Endothelial cell of umbilical vein (primary cell): ENCODE data around the gene CRTC2. TPM values are rescaled to one million over a fixed set of nuclear protein-coding genes. Genes with fewer than 3 reads are reported as not detected.

Source experiments
- BruUV-seq: library from RNA; stranded (reverse); fragments of 400-500 nt; replicated peaks from 2 replicates; lab custom pipeline; 2021; lab: Mats Ljungman, UMichigan
- CTCF ChIA-PET: fragments of 300-600, 350-600 bp; sonication (Branson Sonifier 250); formaldehyde crosslinking; loops from one replicate; lab custom pipeline; 2021; ENCODE audit warnings: antibody characterized with exemption, inconsistent platforms; lab: Charles Lee
- POLR2A ChIA-PET: fragments of 300-600, 350-600 bp; sonication (Branson Sonifier 250); formaldehyde crosslinking; loops from one replicate; lab custom pipeline; 2021; ENCODE audit warnings: antibody characterized with exemption, inconsistent platforms; lab: Charles Lee
- DNase-seq: peaks from one replicate; pipeline ENCODE4 v3.0.0-alpha.2; 2011; ENCODE audit warnings: low read depth, low spot score
- FAIRE-seq: peaks from 2 replicates; lab custom pipeline; 2011; peaks lifted over from hg19 to GRCh38; lab: Jason Lieb, UNC
- H2AFZ ChIP-seq: 2 replicates; pipeline ENCODE4 v1.6.0; 2012; ENCODE audit warnings: low read depth, low read length, control low read depth, inconsistent platforms
- H3K27ac ChIP-seq: 2 replicates; pipeline ENCODE4 v1.5.1; 2011; ENCODE audit warnings: low read depth, mild to moderate bottlenecking, control low read depth, low read length, moderate library complexity; ENCODE audit not compliant: insufficient read depth
- H3K27me3 ChIP-seq, 2 experiments: 2 replicates each; pipeline versions ENCODE4 v1.6.0 to v1.6.1; 2011; ENCODE audit warnings: low read length in 2 of 2, mixed read lengths in 1 of 2; ENCODE audit not compliant: control insufficient read depth in 2 of 2, insufficient read depth in 2 of 2
- H3K36me3 ChIP-seq, 2 experiments: 2 replicates in 1 of 2; 3 replicates in 1 of 2; pipeline ENCODE4 v1.5.1; 2011; ENCODE audit warnings: low read length in 2 of 2, mild to moderate bottlenecking in 1 of 2, moderate library complexity in 1 of 2; ENCODE audit not compliant: control insufficient read depth in 2 of 2, insufficient read depth in 2 of 2; ENCODE audit errors: extremely low read depth in 1 of 2
- H3K4me1 ChIP-seq: 3 replicates; pipeline ENCODE4 v1.5.1; 2011; ENCODE audit warnings: mild to moderate bottlenecking, low read length; ENCODE audit not compliant: control insufficient read depth, insufficient read depth; ENCODE audit errors: extremely low read depth
- H3K4me2 ChIP-seq: 2 replicates; pipeline ENCODE4 v1.6.1; 2011; ENCODE audit warnings: low read length, control low read depth, mixed read lengths; ENCODE audit not compliant: insufficient read depth
- H3K4me3 ChIP-seq, 3 experiments: fragments of 200-600 bp in 1 of 3; sonication (generic), shearing (Covaris generic) in 1 of 3; replicated peaks in 1 of 3; 2 replicates each; pipeline ENCODE4 v1.5.1; 2011 to 2016; ENCODE audit warnings: control low read depth in 3 of 3, low read length in 3 of 3, mild to moderate bottlenecking in 2 of 3, inconsistent platforms in 1 of 3, low read depth in 1 of 3, moderate library complexity in 1 of 3; ENCODE audit not compliant: insufficient read depth in 1 of 3
- H3K79me2 ChIP-seq: 2 replicates; pipeline ENCODE4 v1.6.0; 2012; ENCODE audit warnings: low read length, inconsistent platforms; ENCODE audit not compliant: control insufficient read depth, insufficient read depth
- H3K9ac ChIP-seq: replicated peaks from 2 replicates; pipeline ENCODE3; 2011; ENCODE audit warnings: low read length, control low read depth; ENCODE audit not compliant: insufficient read depth; ENCODE audit errors: extremely low read depth
- H3K9me1 ChIP-seq: replicated peaks from 3 replicates; pipeline ENCODE4 v1.6.0; 2011; ENCODE audit warnings: mild to moderate bottlenecking, low read length; ENCODE audit not compliant: control insufficient read depth, insufficient read depth; ENCODE audit errors: extremely low read depth
- H3K9me3 ChIP-seq: replicated peaks from 2 replicates; pipeline ENCODE4 v1.5.1; 2012; ENCODE audit warnings: low read length, inconsistent platforms; ENCODE audit not compliant: control insufficient read depth, insufficient read depth
- H4K20me1 ChIP-seq: replicated peaks from 2 replicates; pipeline ENCODE3; 2011; ENCODE audit warnings: mild to moderate bottlenecking, low read length; ENCODE audit not compliant: control insufficient read depth, insufficient read depth; ENCODE audit errors: extremely low read depth
- EZH2 ChIP-seq: IDR thresholded peaks from 2 replicates; pipeline ENCODE4 v1.6.1; 2012; ENCODE audit warnings: borderline replicate concordance, low read depth, mild to moderate bottlenecking, moderate library complexity, low read length, inconsistent platforms; ENCODE audit not compliant: severe bottlenecking
- GATA2 ChIP-seq: IDR thresholded peaks from 2 replicates; pipeline ENCODE4 v1.7.0; 2011; ENCODE audit warnings: low read depth, mild to moderate bottlenecking, moderate library complexity, mixed read lengths, low read length; ENCODE audit not compliant: insufficient read length, insufficient read depth
- JUN ChIP-seq: IDR thresholded peaks from 2 replicates; pipeline ENCODE4 v1.6.1; 2011; ENCODE audit warnings: borderline replicate concordance, low read depth; ENCODE audit not compliant: insufficient read length, insufficient read depth
- MYC ChIP-seq: IDR thresholded peaks from one replicate; pipeline ENCODE4 v1.6.1; 2011; ENCODE audit warnings: mild to moderate bottlenecking, low read depth, low read length
- POLR2A ChIP-seq: IDR thresholded peaks from 2 replicates; pipeline ENCODE4 v1.6.1; 2012; ENCODE audit warnings: low read depth, mild to moderate bottlenecking, control low read depth, low read length
- POLR2AphosphoS5 ChIP-seq: IDR thresholded peaks from 2 replicates; pipeline ENCODE4 v1.6.1; 2012; ENCODE audit warnings: low read depth, mild to moderate bottlenecking, control low read depth, low read length, moderate library complexity; ENCODE audit not compliant: insufficient read depth
- dilution Hi-C: fragments of 300-500 bp; cut with MboI; formaldehyde crosslinking; loops from one replicate; pipeline ENCODE4 v1.15.0; 2019; ENCODE audit warnings: low sequenced_read_pairs; ENCODE audit not compliant: extremely low pct_ligation_motif_present
- intact Hi-C: fragments of 100-400 bp; cut with micrococcal nuclease; formaldehyde crosslinking; loops from one replicate; pipeline ENCODE4 v1.10.0; 2022
- polyA plus RNA-seq, 4 experiments: library from polyadenylated mRNA; depleted of rRNA in 3 of 4; stranded (reverse) in 3 of 4; unstranded in 1 of 4; fragments of >200 nt; gene quantifications; 2 replicates each; pipeline versions ENCODE4 v1.2.1 to v1.2.3, GENCODE V29; 2011 to 2012; ENCODE audit warnings: missing spikeins in 1 of 4
- total RNA-seq: library from RNA; stranded (reverse); gene quantifications from 2 replicates; pipeline ENCODE4 v1.2.3, GENCODE V29; 2021
- TF ChIP-seq, protein P1 (sequence below), 2 donors: IDR thresholded peaks; 1 replicate in 1 of 2; 2 replicates in 1 of 2; pipeline ENCODE4 v1.5.1; 2011; ENCODE audit warnings: low read length in 2 of 2, mild to moderate bottlenecking in 2 of 2, moderate library complexity in 2 of 2, control low read depth in 1 of 2, inconsistent platforms in 1 of 2, low read depth in 1 of 2; ENCODE audit not compliant: insufficient read depth in 1 of 2; ENCODE audit errors: extremely low read depth in 1 of 2
- TF ChIP-seq, protein P2 (sequence below): IDR thresholded peaks from 2 replicates; pipeline ENCODE4 v1.6.1; 2011; ENCODE audit not compliant: insufficient read depth, insufficient read length

CRTC2 gene
- total and polyA plus RNA-seq, 2 donors (not counting 3 experiments of a cell fraction or from before 2014, with no cell fraction given) = 40.2 to 42.2 TPM

DNA sequence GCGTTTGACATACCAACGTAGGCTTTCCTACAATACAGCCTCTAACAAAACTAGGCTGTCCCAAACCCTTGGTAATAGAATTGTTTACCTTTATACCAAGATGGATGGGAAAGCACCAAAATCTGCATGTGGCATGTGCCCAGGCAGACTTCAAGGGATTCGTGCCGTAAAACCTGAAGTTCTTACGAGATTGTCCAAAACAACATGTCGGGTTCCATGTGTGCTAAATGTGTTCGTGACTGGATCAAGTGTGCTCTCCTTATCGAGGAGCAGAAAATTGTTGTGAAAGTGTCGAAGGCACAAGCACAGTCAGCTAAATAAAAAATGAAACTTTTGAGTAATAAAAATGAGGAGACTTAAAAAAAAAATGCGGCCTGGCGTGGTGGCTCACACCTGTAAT lies 37.2 kb upstream of the CRTC2 start:
- peaks cover 9 to 10% of the 10 kb centered on the region in 2 experiments for H3K36me3 ChIP-seq
- dilution Hi-C loops = no loop called here

DNA sequence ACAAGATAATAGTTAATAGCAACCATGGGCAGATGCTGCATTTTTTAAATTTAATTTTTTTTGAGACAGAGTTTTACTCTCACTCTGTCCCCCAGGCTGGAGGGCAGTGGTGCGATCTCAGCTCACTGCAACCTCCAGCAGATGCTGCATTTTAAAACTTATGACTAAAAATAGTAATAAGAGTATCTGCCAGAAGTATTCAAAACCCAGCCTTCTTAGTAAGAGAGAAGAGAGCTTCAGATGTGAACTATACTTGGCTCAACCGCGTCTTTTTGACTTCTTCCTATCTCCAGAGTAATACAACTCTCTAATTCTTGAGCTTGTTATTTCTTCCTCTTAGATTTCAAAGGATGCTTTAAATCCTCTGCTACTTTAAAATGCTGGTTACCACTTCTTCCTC lies 36.8 kb upstream of the CRTC2 start:
- H3K4me2 ChIP-seq = no peak overlapping the region
- FAIRE-seq (no peak), DNase-seq (no peak)
- H3K27me3 ChIP-seq = no peaks in the 10 kb centered on the region
- H3K36me3 ChIP-seq = peaks cover 9 to 10% of the 10 kb centered on the region in 2 experiments
- H3K9me3 ChIP-seq = no peaks in the 10 kb centered on the region
- intact Hi-C loops (loop anchor here (10.0 kb wide), 1 partner anchor 160 kb away; the partner anchor contains the start of gene NUP210L), dilution Hi-C loops (no loop called here)
- H3K4me1 ChIP-seq = peaks cover 17% of the 10 kb centered on the region
- no peak overlapping the region for H3K4me3 ChIP-seq
- no peak overlapping the region for H3K27ac ChIP-seq
- POLR2A ChIA-PET = interaction anchor here (0.5 kb wide), 1 partner anchor 180 kb away, joined by 7 read pairs; no protein-coding TSS in a partner anchor
- TF ChIP-seq EZH2 = no peak
- no peak for TF ChIP-seq POLR2A
- TF ChIP-seq, protein P1, sequence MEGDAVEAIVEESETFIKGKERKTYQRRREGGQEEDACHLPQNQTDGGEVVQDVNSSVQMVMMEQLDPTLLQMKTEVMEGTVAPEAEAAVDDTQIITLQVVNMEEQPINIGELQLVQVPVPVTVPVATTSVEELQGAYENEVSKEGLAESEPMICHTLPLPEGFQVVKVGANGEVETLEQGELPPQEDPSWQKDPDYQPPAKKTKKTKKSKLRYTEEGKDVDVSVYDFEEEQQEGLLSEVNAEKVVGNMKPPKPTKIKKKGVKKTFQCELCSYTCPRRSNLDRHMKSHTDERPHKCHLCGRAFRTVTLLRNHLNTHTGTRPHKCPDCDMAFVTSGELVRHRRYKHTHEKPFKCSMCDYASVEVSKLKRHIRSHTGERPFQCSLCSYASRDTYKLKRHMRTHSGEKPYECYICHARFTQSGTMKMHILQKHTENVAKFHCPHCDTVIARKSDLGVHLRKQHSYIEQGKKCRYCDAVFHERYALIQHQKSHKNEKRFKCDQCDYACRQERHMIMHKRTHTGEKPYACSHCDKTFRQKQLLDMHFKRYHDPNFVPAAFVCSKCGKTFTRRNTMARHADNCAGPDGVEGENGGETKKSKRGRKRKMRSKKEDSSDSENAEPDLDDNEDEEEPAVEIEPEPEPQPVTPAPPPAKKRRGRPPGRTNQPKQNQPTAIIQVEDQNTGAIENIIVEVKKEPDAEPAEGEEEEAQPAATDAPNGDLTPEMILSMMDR (IDR thresholded peaks at IDR 0.05; ENCODE audit: extremely low read depth in 1 of 2, insufficient read depth in 1 of 2, low read depth in 1 of 2, low read length in 2 of 2) = no peak
- TF ChIP-seq JUN = no peak
- TF ChIP-seq GATA2 = no peak
- TF ChIP-seq, protein P2, sequence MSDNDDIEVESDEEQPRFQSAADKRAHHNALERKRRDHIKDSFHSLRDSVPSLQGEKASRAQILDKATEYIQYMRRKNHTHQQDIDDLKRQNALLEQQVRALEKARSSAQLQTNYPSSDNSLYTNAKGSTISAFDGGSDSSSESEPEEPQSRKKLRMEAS = no peak
- TF ChIP-seq POLR2AphosphoS5 = no peak
- TF ChIP-seq MYC = no peak
- no peak overlapping the region for H3K9ac ChIP-seq
- no TSS peak for BruUV-seq
- H4K20me1 ChIP-seq = no peaks in the 10 kb centered on the region
- H2AFZ ChIP-seq = no peak overlapping the region
- CTCF ChIA-PET = interaction anchor here (1.2 kb wide), 1 partner anchor 340 kb away, joined by 4 read pairs; no protein-coding TSS in a partner anchor
- H3K79me2 ChIP-seq = peaks cover 21% of the 10 kb centered on the region
- H3K9me1 ChIP-seq = no peaks in the 10 kb centered on the region

More for the DNA sequence above, 37.2 kb upstream of the CRTC2 start:
- Histone ChIP-seq H4K20me1 (no peaks in the 10 kb centered on the region), H3K4me2 (no peak overlapping the region), H3K9ac (no peak overlapping the region), H3K27me3 (no peaks in the 10 kb centered on the region), H3K9me3 (no peaks in the 10 kb centered on the region), H3K4me1 (peaks cover 17% of the 10 kb centered on the region), H3K79me2 (peaks cover 21% of the 10 kb centered on the region), H3K27ac (no peak overlapping the region), H2AFZ (no peak overlapping the region), H3K9me1 (no peaks in the 10 kb centered on the region), H3K4me3 (no peak overlapping the region)
- no TSS peak for BruUV-seq
- no peak for TF ChIP-seq GATA2
- no peak for TF ChIP-seq EZH2
- DNase-seq = no peak
- intact Hi-C loops = loop anchor here (10.0 kb wide), 1 partner anchor 159 kb away; the partner anchor contains the start of gene NUP210L
- ChIA-PET POLR2A (no interaction called here), CTCF (interaction anchor here (1.2 kb wide), 1 partner anchor 339 kb away, joined by 4 read pairs; no protein-coding TSS in a partner anchor)
- no peak for FAIRE-seq
